DND-41 (cell line): ENCODE results near the gene HMOX1.

Experiments used
- CTCF ChIP-seq: IDR thresholded peaks from 2 replicates; pipeline ENCODE4 v1.5.1; 2012; ENCODE audit warnings: borderline replicate concordance, low read length, moderate library complexity, mild to moderate bottlenecking; ENCODE audit not compliant: poor library complexity, severe bottlenecking; ENCODE audit errors: extremely low read depth
- EZH2 ChIP-seq: IDR thresholded peaks from 3 replicates; pipeline ENCODE4 v1.6.1; 2012; ENCODE audit warnings: borderline replicate concordance, low read depth, mild to moderate bottlenecking, moderate library complexity, low read length, inconsistent platforms; ENCODE audit not compliant: severe bottlenecking

GRCh38 chr22:35407362-35407761 lies 26.5 kb downstream of the HMOX1 start:
- TF ChIP-seq CTCF, result no peak
- no peak for TF ChIP-seq EZH2
